ENCODE data around the gene VAC14.

The VAC14 gene

GRCh38 chr16:70804153-70804733 is 3.3 kb upstream of the VAC14 start:
- H3K4me1 ChIP-seq (ENCODE audit: control insufficient read depth, insufficient read depth, low read length) = no peaks in the 10 kb centered on the region
- H3K36me3 ChIP-seq (ENCODE audit: control insufficient read depth in 2 of 2, insufficient read depth in 1 of 2, low read length in 2 of 2) = no peaks in the 10 kb centered on the region
- CTCF ChIA-PET = interaction anchor here (0.7 to 1.0 kb wide), 2 partner anchors 552 to 807 kb away, joined by 3 to 4 read pairs; no protein-coding TSS in a partner anchor
- TF ChIP-seq SETDB1 (IDR thresholded peaks at IDR 0.05; ENCODE audit: insufficient read length, low read length) (peak; percentile 84), ZBTB21 (tag by site-specific recombination; IDR thresholded peaks at IDR 0.05) (0 out of 2 replicates have a peak, but pooled peaks have one; percentile 18), ZNF548 (tag by site-specific recombination; IDR thresholded peaks at IDR 0.05) (no peak), EGR2 (tag by site-specific recombination; IDR thresholded peaks at IDR 0.05; ENCODE audit: low read depth) (no peak)
- no peaks in the 10 kb centered on the region for H3K9me3 ChIP-seq (ENCODE audit: control insufficient read depth, insufficient read depth, low read depth, low read length)
- no peak overlapping the region for H3K27ac ChIP-seq (ENCODE audit: extremely low read depth, low read depth, low read length)
- POLR2A ChIA-PET = no interaction called here
- no peak overlapping the region for H3K4me3 ChIP-seq (ENCODE audit: low read depth, low read length)

DNA sequence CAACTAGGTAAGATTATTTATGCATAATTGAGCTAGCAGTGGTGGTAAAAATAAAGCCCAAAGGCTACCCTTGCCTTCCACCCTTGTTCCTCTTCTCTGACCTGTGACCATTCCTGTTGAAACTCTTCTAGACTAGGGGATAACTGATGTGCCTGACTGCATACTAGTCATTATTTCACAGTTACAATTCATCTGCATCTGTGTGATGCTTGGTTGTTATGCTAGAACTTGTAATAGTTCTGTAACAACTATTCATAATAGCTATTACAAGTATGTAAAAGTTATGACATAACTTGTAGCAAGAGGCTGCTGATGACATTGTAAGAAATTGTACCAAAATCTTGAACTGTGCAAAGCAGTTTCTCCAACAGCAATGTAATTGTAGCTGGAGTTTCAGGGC is 2.4 kb upstream of the VAC14 start:
- Histone ChIP-seq H3K9me3 (ENCODE audit: control insufficient read depth, insufficient read depth, low read depth, low read length) (no peaks in the 10 kb centered on the region), H3K27ac (ENCODE audit: extremely low read depth, low read depth, low read length) (no peak overlapping the region), H3K36me3 (ENCODE audit: control insufficient read depth in 2 of 2, insufficient read depth in 1 of 2, low read length in 2 of 2) (peaks cover 0 to 9% of the 10 kb centered on the region in 2 experiments; a peak in 1 of 3 replicates), H3K4me1 (ENCODE audit: control insufficient read depth, insufficient read depth, low read length) (no peaks in the 10 kb centered on the region), H3K4me3 (ENCODE audit: low read depth, low read length) (no peak overlapping the region)
- ChIA-PET POLR2A (no interaction called here), CTCF (interaction anchor here (1.0 kb wide), 1 partner anchor 807 kb away, joined by 3 read pairs; no protein-coding TSS in a partner anchor)
- TF ChIP-seq ZFP69B (tag by site-specific recombination; IDR thresholded peaks at IDR 0.05) (no peak), ZNF221 (tag by site-specific recombination; IDR thresholded peaks at IDR 0.05; ENCODE audit: borderline replicate concordance) (no peak), MZF1 (tag by site-specific recombination; IDR thresholded peaks at IDR 0.05; ENCODE audit: borderline replicate concordance) (no peak), WT1 (tag by site-specific recombination; IDR thresholded peaks at IDR 0.05) (no peak), ZNF76 (tag by site-specific recombination; IDR thresholded peaks at IDR 0.05; ENCODE audit: borderline replicate concordance, low read depth) (no peak), ZNF610 (tag by site-specific recombination; IDR thresholded peaks at IDR 0.05; ENCODE audit: borderline replicate concordance) (no peak), REST (tag by site-specific recombination; IDR thresholded peaks at IDR 0.05) (no peak), HIC1 (tag by site-specific recombination; IDR thresholded peaks at IDR 0.05) (no peak), ZNF549 (tag by site-specific recombination; IDR thresholded peaks at IDR 0.05) (no peak), ZNF404 (tag by site-specific recombination; IDR thresholded peaks at IDR 0.05) (no peak), ZNF311 (tag by site-specific recombination; IDR thresholded peaks at IDR 0.05; ENCODE audit: borderline replicate concordance) (no peak)
- TF ChIP-seq, protein P1, sequence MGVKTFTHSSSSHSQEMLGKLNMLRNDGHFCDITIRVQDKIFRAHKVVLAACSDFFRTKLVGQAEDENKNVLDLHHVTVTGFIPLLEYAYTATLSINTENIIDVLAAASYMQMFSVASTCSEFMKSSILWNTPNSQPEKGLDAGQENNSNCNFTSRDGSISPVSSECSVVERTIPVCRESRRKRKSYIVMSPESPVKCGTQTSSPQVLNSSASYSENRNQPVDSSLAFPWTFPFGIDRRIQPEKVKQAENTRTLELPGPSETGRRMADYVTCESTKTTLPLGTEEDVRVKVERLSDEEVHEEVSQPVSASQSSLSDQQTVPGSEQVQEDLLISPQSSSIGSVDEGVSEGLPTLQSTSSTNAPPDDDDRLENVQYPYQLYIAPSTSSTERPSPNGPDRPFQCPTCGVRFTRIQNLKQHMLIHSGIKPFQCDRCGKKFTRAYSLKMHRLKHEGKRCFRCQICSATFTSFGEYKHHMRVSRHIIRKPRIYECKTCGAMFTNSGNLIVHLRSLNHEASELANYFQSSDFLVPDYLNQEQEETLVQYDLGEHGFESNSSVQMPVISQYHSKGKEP (tag by site-specific recombination; IDR thresholded peaks at IDR 0.05) = no peak

All from HEK293 (cell line).